Naive thymus-derived CD4-positive, alpha-beta T cell (primary cell): ENCODE data around the gene RPL27A. TPM values are rescaled to one million over a fixed set of nuclear protein-coding genes. Genes with fewer than 3 reads are reported as not detected.
"Not testable (repeated sequence)": the region's sequence is repeated elsewhere in the genome, so short reads cannot be mapped to it uniquely, and the experiment has no call there.

Experiments used
- ATAC-seq: fragments of 150-1000 bp; cut with Tn5 transposase; 2 replicates; pipeline ENCODE4 v1.10.0; 2021; ENCODE audit warnings: mild to moderate bottlenecking, moderate library complexity
- CTCF ChIA-PET: fragments of 350-600 bp; sonication (Branson Sonifier 250); formaldehyde crosslinking; loops from one replicate; lab custom pipeline; 2021; ENCODE audit warnings: antibody characterized with exemption; lab: Charles Lee
- POLR2A ChIA-PET: fragments of 350-600 bp; sonication (Branson Sonifier 250); formaldehyde crosslinking; loops from one replicate; lab custom pipeline; 2021; ENCODE audit warnings: antibody characterized with exemption, inconsistent platforms; lab: Charles Lee
- DNase-seq, 9 donors: peaks; one replicate each; pipeline versions ENCODE4 v3.0.0 to v3.0.0-alpha.2; 2020 to 2022; ENCODE audit warnings: mixed read lengths in 1 of 9
- H3K27ac ChIP-seq: one replicate; pipeline ENCODE4 v1.7.0; 2013; ENCODE audit warnings: mild to moderate bottlenecking, low read depth, low read length, moderate library complexity
- H3K27me3 ChIP-seq, 2 donors: one replicate each; pipeline ENCODE4 v1.7.0; 2013; ENCODE audit warnings: low read length in 2 of 2, mild to moderate bottlenecking in 2 of 2, moderate library complexity in 2 of 2; ENCODE audit not compliant: control insufficient read depth in 2 of 2, insufficient read depth in 2 of 2
- H3K36me3 ChIP-seq, 3 experiments: 1 replicate in 2 of 3; 2 replicates in 1 of 3; pipeline ENCODE4 v1.7.0; 2013; ENCODE audit warnings: low read length in 3 of 3, mild to moderate bottlenecking in 3 of 3, moderate library complexity in 1 of 3; ENCODE audit not compliant: insufficient read depth in 3 of 3, control insufficient read depth in 2 of 3
- H3K4me1 ChIP-seq, 2 donors: one replicate each; pipeline ENCODE4 v1.7.0; 2013; ENCODE audit warnings: low read length in 2 of 2, mild to moderate bottlenecking in 2 of 2, moderate library complexity in 1 of 2; ENCODE audit not compliant: control insufficient read depth in 2 of 2, insufficient read depth in 2 of 2
- H3K4me3 ChIP-seq: 2 replicates; pipeline ENCODE4 v1.7.0; 2013; ENCODE audit warnings: mild to moderate bottlenecking, low read length
- H3K9me3 ChIP-seq, 3 experiments: 1 replicate in 2 of 3; 2 replicates in 1 of 3; pipeline ENCODE4 v1.7.0; 2013; ENCODE audit warnings: low read length in 3 of 3; ENCODE audit not compliant: control insufficient read depth in 2 of 3
- H3K27ac Mint-ChIP-seq, 9 donors: one replicate each; pipeline ENCODE4 v1.8.0; 2020 to 2022; ENCODE audit warnings: mixed read lengths in 9 of 9, mild to moderate bottlenecking in 8 of 9, moderate library complexity in 5 of 9, inconsistent platforms in 2 of 9
- H3K27me3 Mint-ChIP-seq, 5 donors: one replicate each; pipeline ENCODE4 v1.8.0; 2021 to 2022; ENCODE audit warnings: mixed read lengths in 5 of 5, mild to moderate bottlenecking in 1 of 5
- H3K36me3 Mint-ChIP-seq, 5 donors: one replicate each; pipeline ENCODE4 v1.8.0; 2020 to 2022; ENCODE audit warnings: mixed read lengths in 5 of 5, mild to moderate bottlenecking in 3 of 5, inconsistent platforms in 1 of 5
- H3K4me1 Mint-ChIP-seq, 7 donors: one replicate each; pipeline ENCODE4 v1.8.0; 2020 to 2022; ENCODE audit warnings: mixed read lengths in 7 of 7, mild to moderate bottlenecking in 3 of 7, inconsistent platforms in 1 of 7
- H3K4me3 Mint-ChIP-seq, 10 donors: one replicate each; pipeline ENCODE4 v1.8.0; 2020 to 2022; ENCODE audit warnings: mild to moderate bottlenecking in 10 of 10, mixed read lengths in 10 of 10, moderate library complexity in 6 of 10, inconsistent platforms in 2 of 10
- H3K9me3 Mint-ChIP-seq, 11 donors: one replicate each; pipeline ENCODE4 v1.8.0; 2020 to 2022; ENCODE audit warnings: mixed read lengths in 11 of 11, mild to moderate bottlenecking in 4 of 11, inconsistent platforms in 1 of 11, moderate library complexity in 1 of 11
- intact Hi-C, 2 donors: fragments of 100-400 bp; cut with micrococcal nuclease; formaldehyde crosslinking; loops; one replicate each; pipeline ENCODE4 v1.15.1; 2023
- polyA plus RNA-seq, 2 donors: library from polyadenylated mRNA; unstranded; fragments of 300-500 nt; fragmentation: Illumina TruSeq; gene quantifications; one replicate each; pipeline ENCODE4 v1.2.3, GENCODE V29; 2021
- total RNA-seq, 6 experiments: library from RNA in 5 of 6; stranded (reverse) in 5 of 6; gene quantifications; 1 replicate in 5 of 6; 2 replicates in 1 of 6; pipeline ENCODE4 v1.2.3 and lab custom pipeline; 2021 to 2026

RPL27A gene
- total and polyA plus RNA-seq, 7 experiments from 2014 or later = 758 to 4,835 (median 1,675) TPM

- H3K36me3 ChIP-seq = peaks cover 0 to 14% (median 0%) of the 10 kb centered on the region in 3 experiments
- ChIA-PET CTCF (no interaction called here), POLR2A (no interaction called here)
- H3K36me3 Mint-ChIP-seq = peaks cover 7 to 41% (median 14%) of the 10 kb centered on the region in 5 donors
- no peaks in the 10 kb centered on the region for H3K9me3 ChIP-seq
- no peaks in the 10 kb centered on the region for H3K4me1 ChIP-seq
- peaks cover 0 to 12% (median 0%) of the 10 kb centered on the region in 7 donors for H3K4me1 Mint-ChIP-seq
- no peaks in the 10 kb centered on the region for H3K27me3 Mint-ChIP-seq
- no peak overlapping the region for H3K27ac ChIP-seq
- intact Hi-C loops = no loop called here
- no peaks in the 10 kb centered on the region for H3K9me3 Mint-ChIP-seq
- H3K4me3 ChIP-seq = no peak overlapping the region
- DNase-seq = no peak
- H3K27me3 ChIP-seq = no peaks in the 10 kb centered on the region
- peak overlapping the region in 1 of 10 donors; percentile 13 for H3K4me3 Mint-ChIP-seq
- peak overlapping the region in 2 of 9 donors; percentile 54 to 80 for H3K27ac Mint-ChIP-seq
- no peak for ATAC-seq
These were observed 28.1 kb upstream of the RPL27A start for GRCh38 chr11:8654503-8654902.

- DNase-seq (no peak), ATAC-seq (no peak)
- intact Hi-C loops = no loop called here
- Mint-ChIP-seq H3K9me3 (no peaks in the 10 kb centered on the region), H3K27me3 (no peaks in the 10 kb centered on the region), H3K36me3 (peaks cover 4 to 46% (median 5%) of the 10 kb centered on the region in 5 donors), H3K4me3 (no peak overlapping the region), H3K27ac (peak overlapping the region in 1 of 9 donors; percentile 34), H3K4me1 (peaks cover 0 to 12% (median 0%) of the 10 kb centered on the region in 7 donors)
- CTCF ChIA-PET = no interaction called here
- no peaks in the 10 kb centered on the region for H3K36me3 ChIP-seq
- no peaks in the 10 kb centered on the region for H3K4me1 ChIP-seq
- H3K27ac ChIP-seq = no peak overlapping the region
- H3K9me3 ChIP-seq = no peaks in the 10 kb centered on the region
- H3K27me3 ChIP-seq = no peaks in the 10 kb centered on the region
- POLR2A ChIA-PET = no interaction called here
- no peak overlapping the region for H3K4me3 ChIP-seq
These were observed 26.3 kb upstream of the RPL27A start for GRCh38 chr11:8656291-8656690.

GRCh38 chr11:8658321-8659057 lies 24.1 kb upstream of the RPL27A start:
- POLR2A ChIA-PET = no interaction called here
- no peaks in the 10 kb centered on the region for H3K36me3 ChIP-seq
- H3K27me3 Mint-ChIP-seq = no peaks in the 10 kb centered on the region

GRCh38 chr11:8661001-8661795 lies 21.4 kb upstream of the RPL27A start:
- Histone ChIP-seq H3K27me3 (no peaks in the 10 kb centered on the region), H3K4me1 (no peaks in the 10 kb centered on the region), H3K27ac (no peak overlapping the region), H3K36me3 (no peaks in the 10 kb centered on the region), H3K9me3 (no peaks in the 10 kb centered on the region), H3K4me3 (no peak overlapping the region)
- ATAC-seq (no peak), DNase-seq (no peak)
- no peak overlapping the region for H3K4me3 Mint-ChIP-seq
- peaks cover 0 to 49% (median 9%) of the 10 kb centered on the region in 5 donors for H3K36me3 Mint-ChIP-seq
- H3K9me3 Mint-ChIP-seq = no peaks in the 10 kb centered on the region
- ChIA-PET CTCF (no interaction called here), POLR2A (interaction anchor here (1.4 kb wide), 1 partner anchor 21 kb away, joined by 3 read pairs; no protein-coding TSS in a partner anchor)
- peaks cover 0 to 4% (median 0%) of the 10 kb centered on the region in 7 donors for H3K4me1 Mint-ChIP-seq
- H3K27me3 Mint-ChIP-seq = no peaks in the 10 kb centered on the region
- no peak overlapping the region for H3K27ac Mint-ChIP-seq
- intact Hi-C loops = no loop called here

More at GRCh38 chr11:8658321-8659057, 24.1 kb upstream of the RPL27A start:
- ATAC-seq = no peak
- Mint-ChIP-seq H3K4me3 (no peak overlapping the region), H3K36me3 (peaks cover 2 to 42% (median 8%) of the 10 kb centered on the region in 5 donors), H3K27ac (no peak overlapping the region), H3K9me3 (no peaks in the 10 kb centered on the region), H3K4me1 (peaks cover 0 to 12% (median 0%) of the 10 kb centered on the region in 7 donors)
- DNase-seq = no peak
- CTCF ChIA-PET = no interaction called here
- no peak overlapping the region for H3K4me3 ChIP-seq
- intact Hi-C loops = no loop called here
- H3K27ac ChIP-seq = no peak overlapping the region
- H3K4me1 ChIP-seq = no peaks in the 10 kb centered on the region
- H3K9me3 ChIP-seq = no peaks in the 10 kb centered on the region
- H3K27me3 ChIP-seq = no peaks in the 10 kb centered on the region

GRCh38 chr11:8665222-8665621 lies 17.4 kb upstream of the RPL27A start:
- intact Hi-C loops = no loop called here
- Mint-ChIP-seq H3K9me3 (no peaks in the 10 kb centered on the region), H3K36me3 (peaks cover 0 to 61% (median 12%) of the 10 kb centered on the region in 5 donors), H3K4me3 (no peak overlapping the region), H3K27me3 (no peaks in the 10 kb centered on the region), H3K27ac (peak overlapping the region in 1 of 9 donors; percentile 6), H3K4me1 (peaks cover 0 to 4% (median 0%) of the 10 kb centered on the region in 7 donors)
- POLR2A ChIA-PET = interaction anchor here (1.2 kb wide), 1 partner anchor 24 kb away, joined by 3 read pairs; no protein-coding TSS in a partner anchor
- H3K27ac ChIP-seq = no peak overlapping the region
- peaks cover 0 to 5% (median 0%) of the 10 kb centered on the region in 3 experiments for H3K36me3 ChIP-seq
- CTCF ChIA-PET = no interaction called here
- H3K4me3 ChIP-seq = no peak overlapping the region
- ATAC-seq (no peak), DNase-seq (no peak)
- H3K27me3 ChIP-seq = no peaks in the 10 kb centered on the region
- H3K9me3 ChIP-seq = no peaks in the 10 kb centered on the region
- no peaks in the 10 kb centered on the region for H3K4me1 ChIP-seq

- H3K4me1 ChIP-seq, H3K27ac ChIP-seq, H3K4me3 ChIP-seq, H3K4me3 Mint-ChIP-seq, DNase-seq, H3K9me3 Mint-ChIP-seq, ATAC-seq, H3K27ac Mint-ChIP-seq, H3K27me3 Mint-ChIP-seq, CTCF ChIA-PET, intact Hi-C loops, H3K9me3 ChIP-seq, H3K27me3 ChIP-seq, POLR2A ChIA-PET: not testable (repeated sequence)
- peaks cover 0 to 24% (median 8%) of the 10 kb centered on the region in 3 experiments for H3K36me3 ChIP-seq
- H3K36me3 Mint-ChIP-seq = peaks cover 9 to 51% (median 37%) of the 10 kb centered on the region in 5 donors
- H3K4me1 Mint-ChIP-seq = peaks cover 0 to 21% (median 0%) of the 10 kb centered on the region in 7 donors
These were observed 12.5 kb upstream of the RPL27A start for GRCh38 chr11:8670081-8670480.
